IPS-18c (cell line): ENCODE measurements around the gene POP5.

Experiments
- H3K4me3 ChIP-seq: 2 replicates; pipeline ENCODE4 v1.7.0; 2013; ENCODE audit warnings: low read depth, mild to moderate bottlenecking, low read length, moderate library complexity; ENCODE audit not compliant: insufficient read depth
- H3K9me3 ChIP-seq: one replicate; pipeline ENCODE4 v1.6.1; 2013; ENCODE audit warnings: mild to moderate bottlenecking, low read length, moderate library complexity; ENCODE audit not compliant: control insufficient read depth, insufficient read depth

The POP5 gene

GRCh38 chr12:120596901-120597300 is 15.7 kb upstream of the POP5 start:
- Histone ChIP-seq H3K9me3 (no peaks in the 10 kb centered on the region), H3K4me3 (no peak overlapping the region)

GRCh38 chr12:120592121-120593049 is 11.2 kb upstream of the POP5 start:
- no peak overlapping the region for H3K4me3 ChIP-seq
- no peaks in the 10 kb centered on the region for H3K9me3 ChIP-seq

GRCh38 chr12:120590741-120591407 is 9.7 kb upstream of the POP5 start:
- Histone ChIP-seq H3K9me3 (no peaks in the 10 kb centered on the region), H3K4me3 (no peak overlapping the region)

- H3K9me3 ChIP-seq, result no peaks in the 10 kb centered on the region
- H3K4me3 ChIP-seq, result no peak overlapping the region
Observed at GRCh38 chr12:120588948-120589930, 8.0 kb upstream of the POP5 start.

DNA sequence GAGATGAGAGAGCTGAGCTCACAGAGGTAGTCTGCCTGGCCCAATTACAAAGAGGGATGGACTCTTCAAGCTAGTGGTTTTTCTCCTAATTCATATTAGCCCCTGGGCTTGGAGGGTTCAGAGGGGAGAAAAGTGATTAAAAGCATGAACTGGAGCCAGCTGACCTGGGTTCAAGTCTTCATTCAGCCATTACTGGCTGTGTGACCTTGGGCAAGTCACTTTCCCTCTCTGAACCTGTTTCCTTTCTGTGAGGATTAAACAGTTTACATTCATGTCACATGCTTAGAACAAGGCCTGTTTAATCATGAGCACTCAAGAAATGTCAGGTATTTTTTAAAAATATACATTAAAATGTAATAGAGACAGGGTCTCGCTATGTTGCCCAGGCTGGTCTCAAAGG is 7.2 kb upstream of the POP5 start:
- no peak overlapping the region for H3K4me3 ChIP-seq
- H3K9me3 ChIP-seq, result no peaks in the 10 kb centered on the region

DNA sequence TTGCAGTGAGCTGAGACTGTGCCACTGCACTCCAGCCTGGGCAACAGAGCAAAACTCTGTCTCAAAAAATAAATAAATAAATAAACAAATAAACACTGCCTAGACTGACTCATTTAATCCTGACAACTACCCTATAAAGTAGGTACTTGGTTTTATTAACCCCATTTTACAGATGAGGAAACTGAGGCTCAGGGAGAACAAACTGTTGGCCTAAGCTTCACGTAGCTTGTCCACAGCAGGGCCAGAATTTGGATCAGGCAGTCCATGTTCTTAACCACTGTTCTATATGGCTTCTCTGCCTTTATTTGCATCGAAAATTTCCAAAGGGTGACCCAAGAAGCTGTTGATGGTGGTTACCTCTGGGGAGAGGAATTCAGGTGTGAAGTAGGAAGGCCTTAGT is 5.7 kb upstream of the POP5 start:
- Histone ChIP-seq H3K4me3 (no peak overlapping the region), H3K9me3 (no peaks in the 10 kb centered on the region)

DNA sequence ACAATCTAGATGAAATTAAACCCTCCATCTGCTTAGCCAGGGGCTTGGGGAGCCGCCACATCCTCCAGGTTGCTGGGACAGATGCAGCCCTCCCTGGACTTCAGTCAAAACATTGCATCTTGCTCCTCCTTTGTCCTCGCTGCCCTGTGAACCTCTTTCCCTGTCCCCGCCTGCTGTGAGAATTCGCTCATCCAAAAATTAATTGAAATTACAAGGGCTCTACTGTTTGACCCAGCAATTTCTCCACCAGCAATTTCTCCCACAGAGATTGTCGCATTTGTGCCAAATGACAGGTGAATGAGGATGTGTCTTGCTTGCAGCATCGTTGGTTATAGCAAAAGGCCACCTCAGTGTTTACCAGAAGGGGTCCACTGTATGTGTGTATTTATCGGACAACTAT is 5.0 kb upstream of the POP5 start:
- no peak overlapping the region for H3K4me3 ChIP-seq
- no peaks in the 10 kb centered on the region for H3K9me3 ChIP-seq

DNA sequence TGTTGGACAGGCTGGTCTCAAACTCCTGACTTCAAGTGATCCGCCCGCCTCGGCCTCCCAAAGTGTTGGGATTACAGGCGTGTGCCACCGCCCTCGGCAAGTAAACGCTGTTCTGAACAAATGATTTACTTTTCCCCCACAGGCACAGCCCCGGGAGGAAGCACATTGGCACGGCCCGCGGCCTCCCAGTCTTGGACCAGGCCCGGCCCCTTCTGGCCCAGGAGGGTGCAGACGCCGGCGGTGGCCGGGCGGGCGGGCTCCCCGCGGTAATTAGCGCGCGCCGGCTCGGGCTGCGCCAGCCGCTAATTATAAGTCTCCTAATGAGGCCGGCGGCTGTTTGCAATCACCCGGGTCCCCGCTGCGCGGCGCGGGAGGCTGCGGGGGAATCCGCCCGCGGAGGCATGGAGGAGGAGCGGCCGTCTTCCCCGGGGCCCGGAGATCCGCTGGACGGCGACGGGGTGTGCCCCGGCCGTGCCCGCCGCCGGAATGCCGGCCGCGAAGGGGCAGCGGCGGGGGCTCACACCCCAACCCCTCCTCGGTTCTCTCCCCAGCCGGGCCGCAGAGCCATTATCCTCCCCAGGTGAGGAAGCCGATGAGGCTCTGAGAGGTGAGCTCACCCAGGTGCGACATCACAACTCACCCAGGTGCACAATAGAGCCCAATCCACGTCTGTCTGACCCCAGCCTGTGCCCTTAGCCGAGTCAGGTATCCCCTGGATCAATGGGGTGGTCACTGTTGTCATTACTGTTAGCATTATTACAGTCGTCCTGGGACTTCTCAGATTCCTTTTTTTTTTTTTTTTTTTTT is 3.3 kb upstream of the POP5 start:
- Histone ChIP-seq H3K9me3 (no peaks in the 10 kb centered on the region), H3K4me3 (peak overlapping the region; percentile 53; the same call in 1 of the 2 replicates)

DNA sequence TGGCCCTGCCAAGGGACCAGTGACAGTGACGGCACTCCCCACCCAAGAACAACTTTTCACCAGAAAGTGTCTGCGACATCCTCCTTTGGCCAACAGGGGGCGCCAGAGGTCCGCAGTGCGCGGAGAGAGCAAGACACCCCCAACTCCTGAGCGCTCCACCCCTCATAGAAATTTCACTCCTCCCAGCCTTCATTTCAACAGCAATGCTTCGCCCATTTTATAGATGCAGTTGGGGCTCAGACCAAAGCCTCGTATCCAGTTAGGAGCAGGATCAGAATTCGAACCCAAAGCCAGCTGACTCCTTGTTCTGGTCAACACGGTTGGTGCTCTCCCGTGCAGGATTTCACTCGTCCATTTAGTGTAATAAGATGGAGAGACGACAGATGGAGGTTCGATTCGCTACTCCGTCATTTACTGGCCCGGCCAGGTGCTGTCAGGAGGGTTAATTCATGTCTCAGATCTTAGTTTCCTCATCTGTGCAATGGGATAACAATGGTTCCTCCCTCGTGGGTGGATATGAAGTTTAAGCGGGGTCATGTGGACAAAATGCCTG is 2.4 kb upstream of the POP5 start:
- no peak overlapping the region for H3K4me3 ChIP-seq

DNA sequence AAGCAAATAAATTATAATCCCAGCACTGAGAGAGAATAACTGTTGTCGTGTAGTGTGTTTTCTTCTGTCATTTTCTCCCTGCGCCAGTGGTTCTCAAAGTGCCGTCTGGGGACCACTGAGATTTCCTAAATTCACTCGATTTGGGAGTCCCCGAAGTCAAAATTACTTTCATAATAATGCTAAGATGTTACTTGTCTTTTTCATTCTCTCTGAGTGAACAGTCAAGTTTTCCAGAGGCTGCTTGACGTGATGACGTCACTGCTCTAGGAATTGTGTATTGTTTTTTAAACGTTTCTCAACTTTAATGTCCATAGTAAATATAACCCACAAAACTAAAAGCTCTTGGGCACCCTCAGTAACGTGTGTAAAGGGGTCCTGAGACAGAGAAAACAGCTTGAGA is 796 bp upstream of the POP5 start:
- H3K4me3 ChIP-seq, result peak overlapping the region; percentile 57; the same call in 1 of the 2 replicates

More for the DNA sequence above, 2.4 kb upstream of the POP5 start:
- H3K9me3 ChIP-seq, result no peaks in the 10 kb centered on the region

GRCh38 chr12:120579179-120579578 is 2.0 kb downstream of the POP5 start:
- H3K4me3 ChIP-seq, result no peak overlapping the region
- no peaks in the 10 kb centered on the region for H3K9me3 ChIP-seq

More for the DNA sequence above, 796 bp upstream of the POP5 start:
- no peaks in the 10 kb centered on the region for H3K9me3 ChIP-seq

DNA sequence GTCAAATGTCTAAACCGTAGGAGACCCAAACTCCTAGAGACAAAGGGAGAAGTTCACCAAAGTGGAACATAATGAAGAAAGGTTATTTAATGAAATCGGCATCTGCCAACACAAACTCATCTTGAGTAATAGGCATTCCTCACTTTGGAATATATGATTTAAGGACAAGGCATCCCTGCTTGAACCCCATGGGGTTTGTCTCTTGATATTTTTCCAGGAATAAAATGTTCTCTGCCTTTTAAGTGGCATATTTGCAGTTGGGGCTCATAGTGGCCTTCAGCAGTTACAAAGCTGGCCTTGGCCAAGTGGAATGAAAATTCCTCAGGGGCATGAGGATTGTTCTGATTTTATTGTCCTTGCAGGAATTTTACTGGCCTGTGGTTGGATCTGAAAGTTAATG is 7.1 kb downstream of the POP5 start:
- H3K9me3 ChIP-seq, result no peaks in the 10 kb centered on the region
- no peak overlapping the region for H3K4me3 ChIP-seq

- Histone ChIP-seq H3K9me3 (no peaks in the 10 kb centered on the region), H3K4me3 (no peak overlapping the region)
Observed at GRCh38 chr12:120573560-120573959, 7.6 kb downstream of the POP5 start.

- Histone ChIP-seq H3K4me3 (no peak overlapping the region), H3K9me3 (no peaks in the 10 kb centered on the region)
Observed at GRCh38 chr12:120571299-120571698, 9.9 kb downstream of the POP5 start.

GRCh38 chr12:120563495-120563894 is 17.7 kb downstream of the POP5 start:
- no peaks in the 10 kb centered on the region for H3K9me3 ChIP-seq
- no peak overlapping the region for H3K4me3 ChIP-seq

DNA sequence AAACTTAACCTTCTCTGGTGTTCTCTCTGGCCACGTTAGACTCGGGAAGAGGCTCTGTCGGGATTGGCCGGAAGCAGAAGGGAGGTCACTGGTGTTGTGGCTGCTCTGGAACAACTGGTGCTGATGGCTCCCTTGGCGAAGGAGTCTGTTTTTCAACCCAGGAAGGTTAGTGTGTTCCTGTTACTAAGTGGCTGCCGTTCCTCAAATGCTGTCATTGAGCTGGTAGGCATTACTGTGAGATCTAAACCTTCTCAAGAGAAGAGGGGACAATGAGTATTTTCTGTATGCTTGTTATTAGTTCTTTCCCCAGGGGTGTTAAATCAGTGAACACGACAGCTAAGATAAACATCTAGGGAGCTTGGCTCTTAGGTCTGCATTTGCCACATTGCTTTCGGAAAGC is 18.3 kb downstream of the POP5 start:
- Histone ChIP-seq H3K9me3 (no peaks in the 10 kb centered on the region), H3K4me3 (no peak overlapping the region)
